Endothelial cell of umbilical vein (primary cell): ENCODE results near the gene RPS6KL1. TPM values are rescaled to one million over a fixed set of nuclear protein-coding genes. Genes with fewer than 3 reads are reported as not detected.

ENCODE experiments used
- BruUV-seq: library from RNA; stranded (reverse); fragments of 400-500 nt; replicated peaks from 2 replicates; lab custom pipeline; 2021; lab: Mats Ljungman, UMichigan
- CTCF ChIA-PET: fragments of 300-600, 350-600 bp; sonication (Branson Sonifier 250); formaldehyde crosslinking; loops from one replicate; lab custom pipeline; 2021; ENCODE audit warnings: antibody characterized with exemption, inconsistent platforms; lab: Charles Lee
- POLR2A ChIA-PET: fragments of 300-600, 350-600 bp; sonication (Branson Sonifier 250); formaldehyde crosslinking; loops from one replicate; lab custom pipeline; 2021; ENCODE audit warnings: antibody characterized with exemption, inconsistent platforms; lab: Charles Lee
- DNase-seq: peaks from one replicate; pipeline ENCODE4 v3.0.0-alpha.2; 2011; ENCODE audit warnings: low read depth, low spot score
- FAIRE-seq: peaks from 2 replicates; lab custom pipeline; 2011; peaks lifted over from hg19 to GRCh38; lab: Jason Lieb, UNC
- H2AFZ ChIP-seq: 2 replicates; pipeline ENCODE4 v1.6.0; 2012; ENCODE audit warnings: low read depth, low read length, control low read depth, inconsistent platforms
- H3K27ac ChIP-seq: 2 replicates; pipeline ENCODE4 v1.5.1; 2011; ENCODE audit warnings: low read depth, mild to moderate bottlenecking, control low read depth, low read length, moderate library complexity; ENCODE audit not compliant: insufficient read depth
- H3K27me3 ChIP-seq, 2 experiments: 2 replicates each; pipeline versions ENCODE4 v1.6.0 to v1.6.1; 2011; ENCODE audit warnings: low read length in 2 of 2, mixed read lengths in 1 of 2; ENCODE audit not compliant: control insufficient read depth in 2 of 2, insufficient read depth in 2 of 2
- H3K36me3 ChIP-seq, 2 experiments: 2 replicates in 1 of 2; 3 replicates in 1 of 2; pipeline ENCODE4 v1.5.1; 2011; ENCODE audit warnings: low read length in 2 of 2, mild to moderate bottlenecking in 1 of 2, moderate library complexity in 1 of 2; ENCODE audit not compliant: control insufficient read depth in 2 of 2, insufficient read depth in 2 of 2; ENCODE audit errors: extremely low read depth in 1 of 2
- H3K4me1 ChIP-seq: 3 replicates; pipeline ENCODE4 v1.5.1; 2011; ENCODE audit warnings: mild to moderate bottlenecking, low read length; ENCODE audit not compliant: control insufficient read depth, insufficient read depth; ENCODE audit errors: extremely low read depth
- H3K4me2 ChIP-seq: 2 replicates; pipeline ENCODE4 v1.6.1; 2011; ENCODE audit warnings: low read length, control low read depth, mixed read lengths; ENCODE audit not compliant: insufficient read depth
- H3K4me3 ChIP-seq, 3 experiments: fragments of 200-600 bp in 1 of 3; sonication (generic), shearing (Covaris generic) in 1 of 3; replicated peaks in 1 of 3; 2 replicates each; pipeline ENCODE4 v1.5.1; 2011 to 2016; ENCODE audit warnings: control low read depth in 3 of 3, low read length in 3 of 3, mild to moderate bottlenecking in 2 of 3, inconsistent platforms in 1 of 3, low read depth in 1 of 3, moderate library complexity in 1 of 3; ENCODE audit not compliant: insufficient read depth in 1 of 3
- H3K79me2 ChIP-seq: 2 replicates; pipeline ENCODE4 v1.6.0; 2012; ENCODE audit warnings: low read length, inconsistent platforms; ENCODE audit not compliant: control insufficient read depth, insufficient read depth
- H3K9ac ChIP-seq: replicated peaks from 2 replicates; pipeline ENCODE3; 2011; ENCODE audit warnings: low read length, control low read depth; ENCODE audit not compliant: insufficient read depth; ENCODE audit errors: extremely low read depth
- H3K9me1 ChIP-seq: replicated peaks from 3 replicates; pipeline ENCODE4 v1.6.0; 2011; ENCODE audit warnings: mild to moderate bottlenecking, low read length; ENCODE audit not compliant: control insufficient read depth, insufficient read depth; ENCODE audit errors: extremely low read depth
- H3K9me3 ChIP-seq: replicated peaks from 2 replicates; pipeline ENCODE4 v1.5.1; 2012; ENCODE audit warnings: low read length, inconsistent platforms; ENCODE audit not compliant: control insufficient read depth, insufficient read depth
- H4K20me1 ChIP-seq: replicated peaks from 2 replicates; pipeline ENCODE3; 2011; ENCODE audit warnings: mild to moderate bottlenecking, low read length; ENCODE audit not compliant: control insufficient read depth, insufficient read depth; ENCODE audit errors: extremely low read depth
- EZH2 ChIP-seq: IDR thresholded peaks from 2 replicates; pipeline ENCODE4 v1.6.1; 2012; ENCODE audit warnings: borderline replicate concordance, low read depth, mild to moderate bottlenecking, moderate library complexity, low read length, inconsistent platforms; ENCODE audit not compliant: severe bottlenecking
- FOS ChIP-seq: IDR thresholded peaks from 2 replicates; pipeline ENCODE4 v1.6.1; 2011; ENCODE audit warnings: mild to moderate bottlenecking, low read length, moderate library complexity, borderline replicate concordance; ENCODE audit not compliant: insufficient read depth
- GATA2 ChIP-seq: IDR thresholded peaks from 2 replicates; pipeline ENCODE4 v1.7.0; 2011; ENCODE audit warnings: low read depth, mild to moderate bottlenecking, moderate library complexity, mixed read lengths, low read length; ENCODE audit not compliant: insufficient read length, insufficient read depth
- MAX ChIP-seq: IDR thresholded peaks from 2 replicates; pipeline ENCODE4 v1.6.1; 2011; ENCODE audit not compliant: insufficient read depth, insufficient read length
- MYC ChIP-seq: IDR thresholded peaks from one replicate; pipeline ENCODE4 v1.6.1; 2011; ENCODE audit warnings: mild to moderate bottlenecking, low read depth, low read length
- dilution Hi-C: fragments of 300-500 bp; cut with MboI; formaldehyde crosslinking; loops from one replicate; pipeline ENCODE4 v1.15.0; 2019; ENCODE audit warnings: low sequenced_read_pairs; ENCODE audit not compliant: extremely low pct_ligation_motif_present
- intact Hi-C: fragments of 100-400 bp; cut with micrococcal nuclease; formaldehyde crosslinking; loops from one replicate; pipeline ENCODE4 v1.10.0; 2022
- polyA plus RNA-seq, 4 experiments: library from polyadenylated mRNA; depleted of rRNA in 3 of 4; stranded (reverse) in 3 of 4; unstranded in 1 of 4; fragments of >200 nt; gene quantifications; 2 replicates each; pipeline versions ENCODE4 v1.2.1 to v1.2.3, GENCODE V29; 2011 to 2012; ENCODE audit warnings: missing spikeins in 1 of 4
- total RNA-seq: library from RNA; stranded (reverse); gene quantifications from 2 replicates; pipeline ENCODE4 v1.2.3, GENCODE V29; 2021
- TF ChIP-seq, protein P1 (sequence below), 2 donors: IDR thresholded peaks; 1 replicate in 1 of 2; 2 replicates in 1 of 2; pipeline ENCODE4 v1.5.1; 2011; ENCODE audit warnings: low read length in 2 of 2, mild to moderate bottlenecking in 2 of 2, moderate library complexity in 2 of 2, control low read depth in 1 of 2, inconsistent platforms in 1 of 2, low read depth in 1 of 2; ENCODE audit not compliant: insufficient read depth in 1 of 2; ENCODE audit errors: extremely low read depth in 1 of 2

Gene RPS6KL1
- total and polyA plus RNA-seq, 2 donors (not counting 3 experiments of a cell fraction or from before 2014, with no cell fraction given): 10.2 to 23.8 TPM

GRCh38 chr14:74961238-74961911, 38.3 kb upstream of the RPS6KL1 start:
- H3K4me2 ChIP-seq: no peak overlapping the region
- TF ChIP-seq GATA2 (no peak), MYC (no peak)
- DNase-seq: no peak
- no peaks in the 10 kb centered on the region for H3K79me2 ChIP-seq
- peaks cover 29% of the 10 kb centered on the region for H3K4me1 ChIP-seq
- H3K4me3 ChIP-seq: no peak overlapping the region
- no peak overlapping the region for H2AFZ ChIP-seq
- intact Hi-C loops: no loop called here
- no peaks in the 10 kb centered on the region for H3K9me3 ChIP-seq
- H3K36me3 ChIP-seq: no peaks in the 10 kb centered on the region
- no peaks in the 10 kb centered on the region for H3K27me3 ChIP-seq
- CTCF ChIA-PET: interaction anchor here (0.8 to 1.4 kb wide), 4 partner anchors 14 to 100 kb away, joined by 3 to 4 read pairs (median 3); no protein-coding TSS in a partner anchor
- dilution Hi-C loops: no loop called here
- POLR2A ChIA-PET: no interaction called here
- no peak overlapping the region for H3K27ac ChIP-seq
- H3K9ac ChIP-seq: no peak overlapping the region
- no peaks in the 10 kb centered on the region for H3K9me1 ChIP-seq
- no peak for FAIRE-seq
- BruUV-seq: no TSS peak
- H4K20me1 ChIP-seq: no peaks in the 10 kb centered on the region

- no peaks in the 10 kb centered on the region for H3K9me3 ChIP-seq
- TF ChIP-seq, protein P1, sequence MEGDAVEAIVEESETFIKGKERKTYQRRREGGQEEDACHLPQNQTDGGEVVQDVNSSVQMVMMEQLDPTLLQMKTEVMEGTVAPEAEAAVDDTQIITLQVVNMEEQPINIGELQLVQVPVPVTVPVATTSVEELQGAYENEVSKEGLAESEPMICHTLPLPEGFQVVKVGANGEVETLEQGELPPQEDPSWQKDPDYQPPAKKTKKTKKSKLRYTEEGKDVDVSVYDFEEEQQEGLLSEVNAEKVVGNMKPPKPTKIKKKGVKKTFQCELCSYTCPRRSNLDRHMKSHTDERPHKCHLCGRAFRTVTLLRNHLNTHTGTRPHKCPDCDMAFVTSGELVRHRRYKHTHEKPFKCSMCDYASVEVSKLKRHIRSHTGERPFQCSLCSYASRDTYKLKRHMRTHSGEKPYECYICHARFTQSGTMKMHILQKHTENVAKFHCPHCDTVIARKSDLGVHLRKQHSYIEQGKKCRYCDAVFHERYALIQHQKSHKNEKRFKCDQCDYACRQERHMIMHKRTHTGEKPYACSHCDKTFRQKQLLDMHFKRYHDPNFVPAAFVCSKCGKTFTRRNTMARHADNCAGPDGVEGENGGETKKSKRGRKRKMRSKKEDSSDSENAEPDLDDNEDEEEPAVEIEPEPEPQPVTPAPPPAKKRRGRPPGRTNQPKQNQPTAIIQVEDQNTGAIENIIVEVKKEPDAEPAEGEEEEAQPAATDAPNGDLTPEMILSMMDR (IDR thresholded peaks at IDR 0.05; ENCODE audit: extremely low read depth in 1 of 2, insufficient read depth in 1 of 2, low read depth in 1 of 2, low read length in 2 of 2): no peak
- TF ChIP-seq MAX: no peak
- TF ChIP-seq FOS: no peak
- no peak for TF ChIP-seq MYC
- no peak for TF ChIP-seq EZH2
- no peaks in the 10 kb centered on the region for H3K79me2 ChIP-seq
- no peak overlapping the region for H2AFZ ChIP-seq
- FAIRE-seq (no peak), DNase-seq (no peak)
- dilution Hi-C loops (no loop called here), intact Hi-C loops (no loop called here)
- no TSS peak for BruUV-seq
- ChIA-PET POLR2A (no interaction called here), CTCF (interaction anchor here (1.4 kb wide), 2 partner anchors 28 to 64 kb away, joined by 3 read pairs; no protein-coding TSS in a partner anchor)
- H4K20me1 ChIP-seq: no peaks in the 10 kb centered on the region
- H3K9me1 ChIP-seq: no peaks in the 10 kb centered on the region
- peaks cover 28% of the 10 kb centered on the region for H3K4me1 ChIP-seq
- no peaks in the 10 kb centered on the region for H3K36me3 ChIP-seq
- no peak overlapping the region for H3K9ac ChIP-seq
- H3K4me3 ChIP-seq: no peak overlapping the region
- no peak overlapping the region for H3K27ac ChIP-seq
- H3K27me3 ChIP-seq: no peaks in the 10 kb centered on the region
- no peak overlapping the region for H3K4me2 ChIP-seq
Observed at GRCh38 chr14:74960736-74961135, 37.7 kb upstream of the RPS6KL1 start.
